ENCODE data around the gene DKK3. TPM values are rescaled to one million over a fixed set of nuclear protein-coding genes. Genes with fewer than 3 reads are reported as not detected.

Gene DKK3
- 31.1 and 42.2 TPM in 2 replicates for total RNA-seq (2014; rRNA removed; shearing (Covaris generic))
- polyA plus RNA-seq (2016; fragmentation: Nextera tagmentation; extraction: Ambion mirVana): 14.8 and 16.8 TPM in 2 replicates
- long read RNA-seq, partial matches to known transcripts: 2 of 17 reads
- long read RNA-seq, other reads (novel, unspliced or antisense): 7 of 17 reads

GRCh38 chr11:12007769-12008737 lies at the start of gene DKK3:
TSS of gene DKK3 (minus strand) at chr11:12008626. CDS start at chr11:12008582, 44 bp downstream.
- ATAC-seq: peak; percentile 54
- H3F3A ChIP-seq (replicated peaks; ENCODE audit: low read depth): no peaks in the 10 kb centered on the region
- Mint-ChIP-seq H3K36me3 (ENCODE audit: low read depth) (no peaks in the 10 kb centered on the region), H3K4me1 (peaks cover 13% of the 10 kb centered on the region), H3K27ac (peak within 1 kb of the TSS; percentile 85), H3K4me3 (peak within 1 kb of the TSS; percentile 89), H3K27me3 (ENCODE audit: insufficient read depth, low read depth, poor library complexity) (peaks cover 19% of the 10 kb centered on the region), H3K9me3 (no peaks in the 10 kb centered on the region; the same call in 2 of the 3 replicates)
- peaks cover 13% of the 10 kb centered on the region; the same call in 1 of the 2 replicates for H3K4me1 ChIP-seq (ENCODE audit: insufficient read depth)
- H3K27ac ChIP-seq (ENCODE audit: low read depth): peak within 1 kb of the TSS; percentile 59; the same call in 1 of the 2 replicates
- H3K27me3 ChIP-seq (ENCODE audit: insufficient read depth): peaks cover 21% of the 10 kb centered on the region
- no peaks in the 10 kb centered on the region for H3K36me3 ChIP-seq (ENCODE audit: insufficient read depth)
- peaks cover 3% of the 10 kb centered on the region; the same call in 1 of the 2 replicates for H3K79me2 ChIP-seq (replicated peaks; ENCODE audit: insufficient read depth)
- H2AFZ ChIP-seq: peak within 1 kb of the TSS; percentile 97
- H3K4me3 ChIP-seq: peak within 1 kb of the TSS; percentile 87
- H4K20me1 ChIP-seq (replicated peaks; ENCODE audit: insufficient read depth): peaks cover 12% of the 10 kb centered on the region
- no peaks in the 10 kb centered on the region for H3K9me2 ChIP-seq (ENCODE audit: insufficient read depth)
- peak within 1 kb of the TSS; percentile 94 for H3K4me2 ChIP-seq
- DNase-seq (ENCODE audit: low spot score): peak; percentile 70
- no peak for TF ChIP-seq CREB1 (CRISPR knock-in tag; IDR thresholded peaks at IDR 0.05; ENCODE audit: low read depth)
- no peak for TF ChIP-seq JUNB (IDR thresholded peaks at IDR 0.05; ENCODE audit: unreplicated experiment)
- no peak for TF ChIP-seq CTCF (conservative IDR thresholded peaks at IDR 0.05; ENCODE audit: low read depth in 2 of 2)
- TF ChIP-seq ETS1 (IDR thresholded peaks at IDR 0.05): no peak
- no peak for TF ChIP-seq EZH2phosphoT487 (IDR thresholded peaks at IDR 0.05; ENCODE audit: unreplicated experiment)
- no peak for TF ChIP-seq ZNF331 (CRISPR knock-in tag; IDR thresholded peaks at IDR 0.05; ENCODE audit: low read depth)
- no peak for TF ChIP-seq REST (IDR thresholded peaks at IDR 0.05; ENCODE audit: unreplicated experiment)
- no peak for TF ChIP-seq ZNF114 (CRISPR knock-in tag; IDR thresholded peaks at IDR 0.05)
- TF ChIP-seq NANOG (IDR thresholded peaks at IDR 0.05; ENCODE audit: borderline replicate concordance): no peak
- TF ChIP-seq STAT1 (IDR thresholded peaks at IDR 0.05; ENCODE audit: unreplicated experiment): no peak
- no peak for TF ChIP-seq POLR2AphosphoS5 (IDR thresholded peaks at IDR 0.05; ENCODE audit: low read depth)
- no peak for TF ChIP-seq ZNF462 (CRISPR knock-in tag; IDR thresholded peaks at IDR 0.05)
